Thyroid gland (tissue), 4 donors: ENCODE data around the gene TMEM19. TPM values are rescaled to one million over a fixed set of nuclear protein-coding genes. Genes with fewer than 3 reads are reported as not detected.

ENCODE experiments used
- DNase-seq, 2 donors: peaks; one replicate each; pipeline ENCODE4 v3.0.0-alpha.2; 2019
- H3K27ac ChIP-seq, 3 donors: fragments of 200-600 bp; sonication (generic); 1 replicate in 2 of 3; 2 replicates in 1 of 3; pipeline ENCODE4 v1.5.1; 2016 to 2019; ENCODE audit warnings: mild to moderate bottlenecking in 1 of 3, moderate library complexity in 1 of 3
- H3K27me3 ChIP-seq: fragments of 200-600 bp; sonication (generic); one replicate; pipeline ENCODE4 v1.5.1; 2019
- H3K36me3 ChIP-seq, 2 donors: fragments of 200-600 bp; sonication (generic); one replicate each; pipeline ENCODE4 v1.5.1; 2016 to 2019
- H3K4me1 ChIP-seq, 2 donors: fragments of 200-600 bp; sonication (generic); one replicate each; pipeline ENCODE4 v1.5.1; 2017 to 2019
- H3K4me3 ChIP-seq, 3 donors: fragments of 200-600 bp; sonication (generic); replicated peaks in 1 of 3; 1 replicate in 2 of 3; 2 replicates in 1 of 3; pipeline ENCODE4 v1.5.1; 2016; ENCODE audit warnings: mild to moderate bottlenecking in 1 of 3
- H3K9me3 ChIP-seq: fragments of 200-600 bp; sonication (generic); one replicate; pipeline ENCODE4 v1.5.1; 2017
- POLR2A ChIP-seq, 2 donors: fragments of 450-650 bp; IDR thresholded peaks; one replicate each; pipeline ENCODE4 v1.6.1; 2017; ENCODE audit warnings: antibody characterized with exemption in 2 of 2, mild to moderate bottlenecking in 2 of 2, moderate library complexity in 1 of 2
- WGBS, 2 donors: methylation state at CpG; one replicate each; pipeline ENCODE4 v1.1.5; 2017; 5-methylcytosine and 5-hydroxymethylcytosine counted together
- intact Hi-C: fragments of 100-400 bp; cut with DNase I; formaldehyde crosslinking; loops from one replicate; pipeline ENCODE4 v1.15.1; 2023
- total RNA-seq, 4 donors: library from RNA; depleted of rRNA; stranded (reverse); fragments of >200 nt; gene quantifications; one replicate each; pipeline ENCODE4 v1.2.3, GENCODE V29; 2016
- TF ChIP-seq, protein P1 (sequence below), 6 experiments: fragments of 200-600 bp in 3 of 6; fragments of 450-650 bp in 3 of 6; sonication (generic) in 3 of 6; IDR thresholded peaks; one replicate each; pipeline ENCODE4 v1.5.1; 2016 to 2019; ENCODE audit warnings: antibody characterized with exemption in 6 of 6, mild to moderate bottlenecking in 2 of 6, inconsistent platforms in 1 of 6, moderate library complexity in 1 of 6

Gene TMEM19
- total RNA-seq, 4 donors from 2014 or later, result 29.3 to 50.0 (median 47.4) TPM

DNA sequence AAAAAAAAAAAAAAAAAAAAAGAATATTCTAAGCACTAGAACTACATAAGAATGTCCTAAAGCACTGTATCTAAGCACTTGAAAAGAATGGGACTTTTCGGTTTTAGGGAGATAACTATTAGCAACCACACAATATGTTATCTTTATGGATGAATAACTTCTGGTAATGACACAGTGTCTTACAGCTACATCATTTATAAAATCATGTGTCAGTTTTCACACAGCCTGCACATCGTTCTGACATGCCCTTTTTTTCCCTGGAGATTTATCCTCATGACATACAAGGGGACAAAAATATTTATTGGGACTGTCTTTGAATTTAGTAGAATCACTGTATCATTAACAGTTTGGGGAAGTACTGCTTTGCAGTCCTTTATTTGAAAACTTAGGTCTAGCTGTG lies 17.3 kb downstream of the TMEM19 start:
- TF ChIP-seq, protein P1, sequence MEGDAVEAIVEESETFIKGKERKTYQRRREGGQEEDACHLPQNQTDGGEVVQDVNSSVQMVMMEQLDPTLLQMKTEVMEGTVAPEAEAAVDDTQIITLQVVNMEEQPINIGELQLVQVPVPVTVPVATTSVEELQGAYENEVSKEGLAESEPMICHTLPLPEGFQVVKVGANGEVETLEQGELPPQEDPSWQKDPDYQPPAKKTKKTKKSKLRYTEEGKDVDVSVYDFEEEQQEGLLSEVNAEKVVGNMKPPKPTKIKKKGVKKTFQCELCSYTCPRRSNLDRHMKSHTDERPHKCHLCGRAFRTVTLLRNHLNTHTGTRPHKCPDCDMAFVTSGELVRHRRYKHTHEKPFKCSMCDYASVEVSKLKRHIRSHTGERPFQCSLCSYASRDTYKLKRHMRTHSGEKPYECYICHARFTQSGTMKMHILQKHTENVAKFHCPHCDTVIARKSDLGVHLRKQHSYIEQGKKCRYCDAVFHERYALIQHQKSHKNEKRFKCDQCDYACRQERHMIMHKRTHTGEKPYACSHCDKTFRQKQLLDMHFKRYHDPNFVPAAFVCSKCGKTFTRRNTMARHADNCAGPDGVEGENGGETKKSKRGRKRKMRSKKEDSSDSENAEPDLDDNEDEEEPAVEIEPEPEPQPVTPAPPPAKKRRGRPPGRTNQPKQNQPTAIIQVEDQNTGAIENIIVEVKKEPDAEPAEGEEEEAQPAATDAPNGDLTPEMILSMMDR (IDR thresholded peaks at IDR 0.05), result no peak
- TF ChIP-seq POLR2A (IDR thresholded peaks at IDR 0.05), result no peak
- DNase-seq, result no peak
- Histone ChIP-seq H3K27me3 (no peaks in the 10 kb centered on the region), H3K9me3 (no peaks in the 10 kb centered on the region), H3K27ac (no peak overlapping the region), H3K4me1 (no peaks in the 10 kb centered on the region), H3K36me3 (peaks cover 0 to 16% of the 10 kb centered on the region in 2 donors), H3K4me3 (no peak overlapping the region)
- intact Hi-C loops, result no loop called here
- 86 to 90% methylated on average over 2 of the region's 2 CpGs for WGBS, 2 donors

DNA sequence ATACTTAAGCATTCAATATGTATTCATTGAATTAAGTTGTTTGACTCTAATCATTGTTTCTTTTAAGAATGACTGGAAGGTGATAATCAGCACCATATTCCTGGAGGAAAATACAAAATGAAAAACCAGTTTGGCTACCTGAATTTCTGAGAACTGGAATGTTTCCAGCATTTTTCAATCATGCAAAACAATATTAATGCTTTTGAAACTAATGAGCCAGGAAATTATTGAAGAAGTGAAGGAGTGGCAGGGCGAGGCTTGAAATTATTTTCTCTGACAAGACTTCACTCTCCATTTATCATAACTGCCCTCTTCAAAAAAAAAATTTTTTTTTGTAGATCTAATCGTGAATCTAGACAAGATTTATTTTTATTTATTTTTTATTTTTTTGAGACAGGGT lies 19.0 kb downstream of the TMEM19 start:
- Histone ChIP-seq H3K4me1 (no peaks in the 10 kb centered on the region), H3K36me3 (peaks cover 0 to 4% of the 10 kb centered on the region in 2 donors), H3K4me3 (no peak overlapping the region), H3K9me3 (no peaks in the 10 kb centered on the region), H3K27ac (no peak overlapping the region), H3K27me3 (no peaks in the 10 kb centered on the region)
- intact Hi-C loops, result no loop called here
- 85 to 88% methylated on average over 2 of the region's 2 CpGs for whole genome bisulfite sequencing, 2 donors
- no peak for DNase-seq
- no peak for TF ChIP-seq POLR2A (IDR thresholded peaks at IDR 0.05)
- TF ChIP-seq, protein P1 (IDR thresholded peaks at IDR 0.05), result no peak

DNA sequence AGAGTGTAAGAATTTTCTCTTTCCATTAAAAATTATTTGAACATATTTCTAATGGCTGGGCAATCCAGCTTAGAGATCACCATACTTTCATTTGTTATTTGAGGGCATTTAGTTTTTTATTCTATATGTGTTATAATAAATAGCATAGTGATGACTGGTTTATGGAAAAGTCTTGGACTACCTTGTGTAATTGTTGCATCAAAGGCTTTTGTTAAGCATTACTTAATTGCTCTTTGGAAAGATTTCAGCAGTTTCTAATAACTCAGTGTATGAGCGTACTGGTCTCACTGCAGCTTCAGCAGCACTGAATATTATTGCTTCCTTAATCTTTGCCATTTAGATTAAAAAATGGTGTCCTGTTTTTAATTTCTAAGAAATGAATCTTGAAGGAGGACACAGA lies 22.8 kb downstream of the TMEM19 start:
- Histone ChIP-seq H3K9me3 (no peaks in the 10 kb centered on the region), H3K27ac (no peak overlapping the region), H3K27me3 (no peaks in the 10 kb centered on the region), H3K4me1 (no peaks in the 10 kb centered on the region), H3K36me3 (no peaks in the 10 kb centered on the region), H3K4me3 (no peak overlapping the region)
- no peak for DNase-seq
- intact Hi-C loops, result no loop called here
- no peak for TF ChIP-seq POLR2A (IDR thresholded peaks at IDR 0.05)
- TF ChIP-seq, protein P1 (IDR thresholded peaks at IDR 0.05), result no peak
- 42 to 100% methylated on average over 1 of the region's 1 CpG for WGBS, 2 donors

DNA sequence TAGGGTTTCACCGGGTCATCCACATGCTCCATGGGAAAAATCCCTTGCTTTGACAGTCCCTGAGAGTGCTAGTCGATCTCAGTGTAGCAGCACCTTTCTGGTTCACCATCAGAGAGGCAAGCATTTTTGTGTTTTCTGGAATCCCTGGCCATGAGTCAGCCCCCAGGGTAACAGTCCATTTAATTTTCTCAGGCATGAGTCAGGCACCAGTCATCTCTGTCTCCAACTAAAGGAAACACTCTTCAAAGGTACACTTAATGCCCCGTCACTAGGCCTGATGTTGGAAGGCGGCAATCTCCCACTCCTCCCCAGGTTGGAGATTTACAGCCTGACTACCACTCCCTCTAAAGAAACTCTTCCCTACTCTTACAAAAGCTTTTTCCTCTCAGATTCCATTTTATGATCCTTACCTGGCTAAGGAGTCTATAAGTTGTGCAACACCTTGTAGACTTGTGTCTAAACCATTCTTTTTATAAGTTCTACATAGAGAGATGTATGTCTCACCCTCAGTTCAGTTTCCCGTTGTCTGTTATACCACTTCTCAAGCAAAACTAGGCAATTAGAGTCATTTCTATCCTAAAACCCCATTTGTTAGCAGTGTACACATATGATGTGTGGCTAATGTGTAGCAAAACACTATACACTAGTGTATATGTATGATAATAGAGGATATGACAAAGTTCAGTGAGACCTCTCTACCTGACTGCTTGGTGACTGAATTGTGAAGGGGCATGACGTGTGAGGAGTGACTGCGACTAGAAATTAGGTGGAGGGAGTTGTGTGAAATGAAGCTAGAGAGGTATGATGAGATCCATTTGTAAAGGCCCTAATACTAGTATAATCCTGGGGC lies 24.6 kb downstream of the TMEM19 start:
- no peaks in the 10 kb centered on the region for H3K9me3 ChIP-seq
- TF ChIP-seq POLR2A (IDR thresholded peaks at IDR 0.05), result no peak
- TF ChIP-seq, protein P1 (IDR thresholded peaks at IDR 0.05), result no peak
- H3K27me3 ChIP-seq, result no peaks in the 10 kb centered on the region
- no peaks in the 10 kb centered on the region for H3K36me3 ChIP-seq
- no peaks in the 10 kb centered on the region for H3K4me1 ChIP-seq
- no peak for DNase-seq
- intact Hi-C loops, result no loop called here
- no peak overlapping the region for H3K27ac ChIP-seq
- WGBS, 2 donors, result 90 to 93% methylated on average over 7 of the region's 7 CpGs
- H3K4me3 ChIP-seq, result no peak overlapping the region

DNA sequence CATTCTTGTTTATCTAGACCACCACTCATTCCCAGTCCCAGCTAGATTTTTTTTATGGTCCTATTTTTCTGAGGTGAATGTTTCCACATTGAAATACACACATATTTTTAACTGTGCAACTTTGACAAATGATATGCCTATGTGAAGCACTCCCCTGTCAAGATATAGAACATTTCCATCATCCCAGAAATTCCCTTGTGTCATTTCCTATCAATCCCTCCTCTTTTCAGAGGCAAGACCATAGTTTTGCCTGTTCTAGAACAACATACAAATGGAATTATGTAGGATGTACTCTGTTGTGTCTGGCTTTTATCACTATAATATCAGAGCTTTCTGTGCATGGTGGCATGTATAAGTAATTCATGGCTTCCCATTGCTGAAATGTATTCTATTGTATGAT lies 32.7 kb downstream of the TMEM19 start:
- H3K4me3 ChIP-seq, result no peak overlapping the region
- no peaks in the 10 kb centered on the region for H3K9me3 ChIP-seq
- TF ChIP-seq POLR2A (IDR thresholded peaks at IDR 0.05), result no peak
- TF ChIP-seq, protein P1 (IDR thresholded peaks at IDR 0.05), result no peak
- H3K27ac ChIP-seq, result no peak overlapping the region
- no peaks in the 10 kb centered on the region for H3K4me1 ChIP-seq
- intact Hi-C loops, result no loop called here
- no peaks in the 10 kb centered on the region for H3K36me3 ChIP-seq
- no peaks in the 10 kb centered on the region for H3K27me3 ChIP-seq
- no peak for DNase-seq
